Epithelial cell of proximal tubule (primary cell): Measurements from ENCODE around the gene CCDC40. TPM values are rescaled to one million over a fixed set of nuclear protein-coding genes. Genes with fewer than 3 reads are reported as not detected.

Source experiments
- DNase-seq: peaks from one replicate; pipeline ENCODE4 v3.0.0-alpha.2; 2011; ENCODE audit warnings: low read depth
- H3K4me3 ChIP-seq: 2 replicates; pipeline ENCODE4 v1.5.1; 2011; ENCODE audit warnings: low read depth, mild to moderate bottlenecking, low read length
- CTCF ChIP-seq: conservative IDR thresholded peaks from 2 replicates; pipeline ENCODE4 v1.5.1; 2012; ENCODE audit warnings: low read depth, mild to moderate bottlenecking, low read length
- total RNA-seq: library from RNA; depleted of rRNA; stranded (reverse); fragments of >200 nt; gene quantifications from 2 replicates; pipeline ENCODE4 v1.2.3, GENCODE V29; 2015

The CCDC40 gene
- total RNA-seq, 1 donor from 2014 or later = 2.2 TPM

- H3K4me3 ChIP-seq = peak overlapping the region; percentile 46
- TF ChIP-seq CTCF = no peak
- DNase-seq = no peak
These were observed 34.8 kb downstream of the CCDC40 start for GRCh38 chr17:80071116-80071841.

GRCh38 chr17:80072410-80072809 lies 36.0 kb downstream of the CCDC40 start:
- no peak overlapping the region for H3K4me3 ChIP-seq
- no peak for DNase-seq
- TF ChIP-seq CTCF = no peak

GRCh38 chr17:80080081-80080480 lies 43.6 kb downstream of the CCDC40 start:
- TF ChIP-seq CTCF = no peak
- H3K4me3 ChIP-seq = no peak overlapping the region
- no peak for DNase-seq

GRCh38 chr17:80081596-80081995 lies 45.2 kb downstream of the CCDC40 start:
- TF ChIP-seq CTCF = no peak
- no peak overlapping the region for H3K4me3 ChIP-seq
- no peak for DNase-seq

GRCh38 chr17:80082403-80083135 lies 46.1 kb downstream of the CCDC40 start:
- no peak for DNase-seq

GRCh38 chr17:80083136-80083661 lies 46.8 kb downstream of the CCDC40 start:
- no peak overlapping the region for H3K4me3 ChIP-seq
- no peak for DNase-seq
- TF ChIP-seq CTCF = no peak

More at GRCh38 chr17:80082403-80083135, 46.1 kb downstream of the CCDC40 start:
- TF ChIP-seq CTCF = peak; percentile 72
- H3K4me3 ChIP-seq = no peak overlapping the region

- no peak for DNase-seq
- no peak overlapping the region for H3K4me3 ChIP-seq
- TF ChIP-seq CTCF = no peak
These were observed 48.3 kb downstream of the CCDC40 start for GRCh38 chr17:80084773-80085172.
